Rectal smooth muscle tissue (tissue), 1 donor: ENCODE measurements around the gene ATP8B1.

Experiments used
- H3K27ac ChIP-seq: one replicate; pipeline ENCODE4 v1.7.0; 2013; ENCODE audit warnings: low read depth, low read length, inconsistent platforms
- H3K27me3 ChIP-seq: one replicate; pipeline ENCODE4 v1.7.0; 2013; ENCODE audit warnings: low read length; ENCODE audit not compliant: control insufficient read depth, insufficient read depth
- H3K36me3 ChIP-seq: one replicate; pipeline ENCODE4 v1.7.0; 2013; ENCODE audit warnings: low read length; ENCODE audit not compliant: control insufficient read depth, insufficient read depth
- H3K4me1 ChIP-seq: one replicate; pipeline ENCODE4 v1.7.0; 2013; ENCODE audit warnings: low read length; ENCODE audit not compliant: control insufficient read depth, insufficient read depth
- H3K4me3 ChIP-seq: one replicate; pipeline ENCODE4 v1.7.0; 2013; ENCODE audit warnings: low read length
- H3K9ac ChIP-seq: one replicate; pipeline ENCODE4 v1.7.0; 2013; ENCODE audit warnings: low read length

ATP8B1 gene

DNA sequence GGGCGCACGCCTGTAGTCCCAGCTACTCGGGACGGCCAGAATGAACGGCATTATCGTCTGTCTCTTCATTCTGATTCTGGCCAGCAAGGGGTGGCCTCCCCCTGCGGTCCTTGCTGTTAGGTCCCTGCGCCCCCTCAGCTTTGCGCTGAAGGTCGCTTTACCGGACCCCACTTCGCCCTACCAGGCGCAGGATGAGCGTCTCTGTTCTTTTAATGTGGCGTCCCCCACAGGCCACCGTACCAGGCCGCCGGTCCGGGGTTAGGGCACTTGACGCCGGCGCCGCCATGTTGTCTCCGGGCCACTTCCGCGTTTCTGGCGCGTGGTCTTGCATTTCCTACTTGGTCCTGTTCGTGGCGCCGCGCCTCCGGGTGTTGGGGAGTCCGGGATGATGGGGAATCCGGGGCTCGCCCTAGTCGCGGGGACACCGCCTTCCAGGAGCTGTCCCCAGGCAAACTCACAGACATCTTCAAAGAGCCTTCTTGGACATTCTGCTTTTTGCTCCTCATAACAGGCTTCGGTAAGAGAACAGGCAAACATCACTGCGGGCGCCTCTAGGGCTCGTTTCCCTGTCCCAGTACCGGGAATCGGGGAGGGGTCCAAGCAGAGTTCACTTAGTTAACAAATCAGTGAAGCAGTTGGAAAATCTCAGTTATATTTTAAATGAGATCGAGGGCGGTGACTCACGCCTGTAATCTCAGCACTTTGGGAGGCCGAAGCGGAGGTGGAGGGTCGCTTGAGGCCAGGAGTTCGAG lies 172.9 kb downstream of the ATP8B1 start:
- Histone ChIP-seq H3K9ac (peak overlapping the region; percentile 77), H3K27ac (peak overlapping the region; percentile 67), H3K36me3 (no peaks in the 10 kb centered on the region), H3K27me3 (no peaks in the 10 kb centered on the region), H3K4me3 (peak overlapping the region; percentile 83), H3K4me1 (no peaks in the 10 kb centered on the region)

DNA sequence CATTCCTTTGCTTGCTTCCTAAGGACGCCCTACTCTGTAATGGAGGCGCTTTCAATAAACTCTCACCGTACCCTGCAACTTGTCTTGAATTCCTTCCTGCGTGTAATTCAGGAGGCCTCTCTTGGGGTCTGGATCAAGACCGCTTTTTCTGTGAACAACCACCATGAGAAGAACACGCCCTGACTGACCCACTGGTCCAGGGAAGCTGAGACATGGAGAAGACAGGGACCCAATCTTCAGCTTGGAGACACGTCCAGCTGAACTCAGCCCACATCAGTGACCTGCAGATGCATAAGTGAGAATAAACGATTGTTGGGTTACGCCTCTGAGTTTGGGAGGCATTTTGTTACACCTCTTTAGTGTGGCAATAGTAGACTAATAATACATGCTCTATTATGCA lies 173.7 kb downstream of the ATP8B1 start:
- H3K4me1 ChIP-seq, result no peaks in the 10 kb centered on the region
- H3K36me3 ChIP-seq, result no peaks in the 10 kb centered on the region
- H3K4me3 ChIP-seq, result peak overlapping the region; percentile 83
- H3K27ac ChIP-seq, result no peak overlapping the region
- H3K9ac ChIP-seq, result no peak overlapping the region
- H3K27me3 ChIP-seq, result no peaks in the 10 kb centered on the region

- H3K4me3 ChIP-seq, result no peak overlapping the region
- H3K4me1 ChIP-seq, result no peaks in the 10 kb centered on the region
- H3K27me3 ChIP-seq, result no peaks in the 10 kb centered on the region
- no peaks in the 10 kb centered on the region for H3K36me3 ChIP-seq
- H3K9ac ChIP-seq, result no peak overlapping the region
- no peak overlapping the region for H3K27ac ChIP-seq
These were observed 175.6 kb downstream of the ATP8B1 start for GRCh38 chr18:57627488-57627887.

GRCh38 chr18:57624988-57625387 lies 178.1 kb downstream of the ATP8B1 start:
- Histone ChIP-seq H3K36me3 (no peaks in the 10 kb centered on the region), H3K4me3 (no peak overlapping the region), H3K9ac (no peak overlapping the region), H3K27me3 (no peaks in the 10 kb centered on the region), H3K4me1 (peaks cover 3% of the 10 kb centered on the region), H3K27ac (no peak overlapping the region)

GRCh38 chr18:57621246-57621604 lies 181.9 kb downstream of the ATP8B1 start:
- Histone ChIP-seq H3K36me3 (peaks cover 3% of the 10 kb centered on the region), H3K4me3 (peak overlapping the region; percentile 100), H3K4me1 (peaks cover 3% of the 10 kb centered on the region), H3K9ac (peak overlapping the region; percentile 91), H3K27me3 (no peaks in the 10 kb centered on the region), H3K27ac (peak overlapping the region; percentile 92)

DNA sequence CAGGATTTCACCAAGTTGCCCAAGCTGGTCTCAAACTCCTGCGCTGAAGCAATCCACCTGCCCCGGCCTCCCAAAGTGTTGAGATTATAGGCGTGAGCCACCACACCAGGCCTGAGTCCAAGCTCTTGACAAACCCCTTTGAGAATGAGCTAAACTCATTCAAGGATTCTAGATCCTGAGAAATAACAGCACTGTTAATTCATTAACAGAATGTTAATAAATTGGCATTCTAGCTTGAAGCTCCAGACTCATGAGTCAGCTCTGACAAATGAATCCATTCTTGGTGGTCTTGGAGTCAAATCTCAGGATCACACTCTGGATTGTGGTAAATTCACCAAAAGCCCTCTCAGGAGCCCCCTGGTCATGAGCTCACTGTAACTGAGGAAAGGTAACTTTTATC lies 183.2 kb downstream of the ATP8B1 start:
- Histone ChIP-seq H3K4me3 (no peak overlapping the region), H3K4me1 (peaks cover 3% of the 10 kb centered on the region), H3K9ac (no peak overlapping the region), H3K36me3 (peaks cover 3% of the 10 kb centered on the region), H3K27ac (no peak overlapping the region), H3K27me3 (no peaks in the 10 kb centered on the region)

DNA sequence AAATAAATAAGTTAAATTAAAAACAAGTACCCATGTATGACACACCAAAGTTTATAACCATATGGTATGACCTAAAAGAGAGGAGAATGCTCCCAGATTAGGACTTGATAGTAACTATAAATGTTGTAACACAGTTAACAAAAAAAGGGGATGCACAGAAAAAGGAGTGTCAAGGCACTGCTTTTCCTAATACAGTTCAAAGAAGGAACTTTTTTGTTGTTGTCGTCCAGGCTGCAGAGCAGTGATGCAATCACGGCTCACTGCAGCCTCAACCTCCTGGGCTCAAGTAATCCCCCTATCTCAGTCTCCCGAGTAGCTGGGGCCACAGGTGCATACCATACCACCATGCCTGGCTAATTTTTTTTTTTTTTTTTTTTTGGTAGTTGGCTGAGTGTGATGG lies 184.2 kb downstream of the ATP8B1 start:
- no peaks in the 10 kb centered on the region for H3K27me3 ChIP-seq
- H3K9ac ChIP-seq, result no peak overlapping the region
- peaks cover 3% of the 10 kb centered on the region for H3K4me1 ChIP-seq
- H3K4me3 ChIP-seq, result no peak overlapping the region
- no peak overlapping the region for H3K27ac ChIP-seq
- H3K36me3 ChIP-seq, result peaks cover 8% of the 10 kb centered on the region

- Histone ChIP-seq H3K9ac (no peak overlapping the region), H3K4me1 (no peaks in the 10 kb centered on the region), H3K27ac (no peak overlapping the region), H3K36me3 (peaks cover 33% of the 10 kb centered on the region), H3K4me3 (no peak overlapping the region), H3K27me3 (no peaks in the 10 kb centered on the region)
These were observed 199.2 kb downstream of the ATP8B1 start for GRCh38 chr18:57603871-57604270.
